Smooth muscle cell of the coronary artery (primary cell): ENCODE results near the gene DCANP1. TPM values are rescaled to one million over a fixed set of nuclear protein-coding genes. Genes with fewer than 3 reads are reported as not detected.

Experiments used
- total RNA-seq: library from RNA; depleted of rRNA; stranded (reverse); fragments of >200 nt; gene quantifications from 2 replicates; pipeline ENCODE4 v1.2.3, GENCODE V29; 2014; ENCODE audit warnings: low replicate concordance

The DCANP1 gene, protein sequence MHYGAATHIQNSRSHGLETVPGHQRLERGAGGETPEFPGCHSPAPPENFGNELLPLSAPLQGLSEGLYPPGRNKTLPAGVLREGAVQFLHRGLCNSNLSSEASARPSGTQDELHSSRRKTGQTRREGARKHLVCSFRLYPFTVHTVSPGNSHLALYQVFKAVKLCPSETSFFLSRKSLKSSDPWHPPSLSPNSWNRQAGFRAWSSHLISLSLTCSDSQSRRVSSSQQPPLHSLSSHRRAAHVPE
- total RNA-seq = not detected in 2 replicates

DNA sequence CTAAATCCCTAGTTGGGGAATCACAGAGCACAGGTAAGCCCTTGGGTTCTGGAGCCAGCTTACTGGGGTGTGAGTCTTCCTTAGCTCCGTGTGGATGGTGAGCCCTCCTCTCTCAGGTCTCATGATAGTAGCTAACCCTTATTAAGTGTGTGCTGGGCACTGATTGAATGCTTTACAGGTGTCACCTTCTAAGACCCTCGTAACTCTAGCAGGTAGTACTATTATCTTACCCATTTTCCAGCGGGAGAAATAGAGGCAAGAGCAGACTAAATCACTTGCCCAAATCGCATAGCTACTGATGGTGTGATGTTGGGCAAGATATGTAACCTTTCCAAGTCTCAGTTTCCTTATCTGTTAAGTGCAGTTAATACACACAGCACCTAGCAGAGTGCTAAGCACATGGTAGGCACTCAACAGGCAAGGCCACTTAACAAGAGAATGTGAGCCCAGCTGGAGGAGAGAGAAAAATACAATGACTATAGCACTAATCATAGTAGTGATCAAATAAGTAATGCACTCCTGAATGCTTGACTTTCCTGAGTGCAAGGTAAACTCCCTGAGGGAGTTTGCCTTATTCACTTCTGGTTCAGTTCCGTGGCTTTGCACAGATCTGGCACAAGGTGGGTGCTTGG, at the start of gene DCANP1:
TSS of gene DCANP1 (minus strand) at position 51 of the 632 bp plus-strand sequence. CDS start 240 bp downstream, outside the sequence.

DNA sequence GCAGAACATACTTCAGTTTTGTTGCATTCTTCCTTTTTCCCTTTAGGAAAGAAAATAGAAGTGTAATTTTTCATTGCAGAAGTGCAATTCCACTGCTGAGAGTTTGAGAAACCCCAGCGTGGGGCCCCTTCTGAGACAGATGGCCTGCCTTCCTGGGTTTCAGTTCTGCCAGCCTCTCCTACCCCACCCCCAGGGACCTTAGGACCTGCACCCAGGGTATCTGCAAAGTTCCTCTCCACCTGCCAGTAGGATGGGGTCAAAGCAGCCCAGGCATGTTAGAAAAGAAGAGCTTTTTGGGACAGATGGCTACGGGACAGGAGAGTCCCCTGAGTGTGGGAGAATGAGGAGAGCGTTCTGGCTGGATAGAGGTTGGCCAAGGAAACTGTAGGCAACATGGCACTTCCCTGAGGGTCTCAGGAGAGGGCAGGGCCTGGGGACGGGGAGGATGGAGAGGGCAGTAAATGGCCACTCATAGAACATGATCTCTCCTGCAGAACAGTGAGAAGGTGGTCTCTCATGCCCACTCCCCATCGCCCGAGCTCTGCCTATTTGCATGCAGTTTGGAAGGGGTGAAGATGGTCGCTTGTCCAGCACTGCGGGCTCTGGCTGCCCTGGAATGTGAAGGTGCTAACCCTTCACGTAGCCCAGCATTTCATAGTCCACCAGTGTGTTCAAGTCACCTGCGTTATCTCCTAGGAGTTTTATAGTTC, 5.3 kb upstream of the DCANP1 start, which contains the start of gene TIFAB:
TSS of gene TIFAB (minus strand) at position 31 of the 710 bp plus-strand sequence. CDS start 2,412 bp downstream, outside the sequence.

DNA sequence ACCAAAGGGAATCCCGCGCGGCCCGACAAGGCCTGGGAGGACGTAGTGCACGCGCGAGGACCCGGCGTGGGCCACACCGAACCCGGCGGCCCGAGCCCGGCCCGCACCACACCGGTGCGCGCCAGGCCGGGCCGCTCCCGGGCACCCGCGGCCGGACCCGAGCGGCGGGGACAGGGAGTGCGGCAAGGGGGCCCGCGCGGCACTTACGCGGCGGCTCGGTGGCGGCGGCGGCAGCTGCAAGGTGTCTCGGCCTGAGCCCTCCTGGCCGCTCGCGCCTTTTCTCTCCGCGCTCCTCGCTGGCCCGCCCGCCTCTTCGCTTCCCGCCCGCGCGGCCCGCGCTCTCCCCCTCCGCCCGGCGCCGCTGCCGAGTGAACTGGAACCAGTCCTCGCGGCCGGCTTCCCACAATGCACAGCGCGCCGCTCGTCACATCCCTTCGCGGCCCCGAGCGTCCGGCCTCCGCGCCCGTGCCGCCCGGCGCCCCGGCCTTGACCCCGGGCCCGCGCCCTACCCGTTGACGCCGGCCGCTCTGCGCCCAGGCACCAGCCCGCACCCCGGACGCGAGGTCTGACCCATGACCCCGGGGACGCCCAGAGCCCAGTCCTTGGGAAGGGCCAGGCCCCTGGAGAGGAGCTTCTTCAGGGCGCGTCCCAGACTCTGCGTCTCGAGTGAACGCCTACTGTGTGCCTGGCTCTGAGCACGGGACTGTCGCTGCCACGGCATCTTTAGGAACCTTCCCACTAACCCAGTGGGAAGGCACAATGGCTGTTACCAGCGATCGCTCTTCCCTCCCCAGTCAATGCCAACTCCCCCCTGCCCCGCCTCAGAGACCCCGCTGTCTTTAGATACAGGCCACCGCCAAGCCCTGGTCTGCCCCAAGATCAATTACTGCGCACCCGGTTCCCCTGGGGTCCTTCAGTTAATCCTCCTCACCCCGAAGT, 48.0 kb downstream of the DCANP1 start, which contains the start of gene MACROH2A1:
TSS of gene MACROH2A1 (minus strand) at position 377 of the 939 bp plus-strand sequence. CDS start 10,138 bp downstream, outside the sequence.

Other genes with a start within 250 kb of the DCANP1 start
- 91.3 and 136 TPM in 2 replicates for gene MACROH2A1, start 48.1 kb downstream of the DCANP1 start, total RNA-seq
- gene TIFAB, start 5.0 kb upstream of the DCANP1 start, total RNA-seq = not detected in 2 replicates
- not detected in 2 replicates for gene NEUROG1, start 88.6 kb upstream of the DCANP1 start, total RNA-seq
- gene CXCL14, start 131.6 kb upstream of the DCANP1 start, total RNA-seq = 0.94 TPM in 1 of 2 replicates, not detected in the other